ENCODE data around the gene HIVEP3.

DNA sequence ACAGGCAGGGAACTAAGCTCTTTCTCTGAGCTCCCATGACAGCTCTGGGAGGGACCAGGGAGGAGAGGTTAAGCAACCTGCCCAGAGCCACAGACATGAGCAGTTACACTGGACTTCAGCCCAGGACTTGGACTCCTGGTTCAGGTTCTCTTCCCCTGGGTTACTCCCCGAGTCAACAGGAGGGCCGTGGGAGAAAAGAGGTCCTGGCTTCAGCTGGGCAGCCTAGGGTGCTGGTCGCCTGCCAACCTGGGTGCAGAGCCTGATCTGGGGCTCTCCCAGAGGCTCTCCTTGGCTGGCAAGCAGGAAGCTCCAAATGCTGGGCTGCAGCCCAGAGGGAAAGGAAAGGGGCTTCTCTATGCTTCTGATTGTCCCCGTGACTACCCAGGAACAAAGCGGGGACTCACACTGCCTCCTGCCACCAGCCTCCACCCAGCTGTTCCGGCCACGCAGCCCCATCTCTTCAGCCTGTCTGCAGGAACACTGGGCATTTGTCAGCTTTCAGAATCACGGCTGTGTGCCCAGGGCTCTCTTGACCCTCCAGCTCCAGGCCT is 141.8 kb downstream of the HIVEP3 start:
- no peak for TF ChIP-seq EZH2 (IDR thresholded peaks at IDR 0.05; ENCODE audit: low read depth)
- no peak for TF ChIP-seq CTCF (conservative IDR thresholded peaks at IDR 0.05)
